ENCODE data around the gene SLC35E1.

GRCh38 chr19:16540948-16541347, 31.3 kb downstream of the SLC35E1 start:
- TF ChIP-seq CTCF (IDR thresholded peaks at IDR 0.05), result no peak
- no peak for TF ChIP-seq POLR2A (IDR thresholded peaks at IDR 0.05)

All from breast epithelium (tissue), 3 donors.